DOHH2 (cell line): Measurements from ENCODE around the gene NAA10.

Experiments
- H3F3A ChIP-seq: fragments of 200-600 bp; sonication (generic), shearing (Covaris generic); 2 replicates; pipeline ENCODE4 v1.6.0; 2016; ENCODE audit warnings: antibody characterized with exemption, mild to moderate bottlenecking; ENCODE audit not compliant: control insufficient read depth, insufficient read depth
- H3K27ac ChIP-seq: fragments of 200-600 bp; sonication (generic); 2 replicates; pipeline ENCODE4 v1.5.1; 2014; ENCODE audit warnings: low read depth, mild to moderate bottlenecking, low read length, moderate library complexity
- H3K27me3 ChIP-seq: fragments of 200-600 bp; sonication (generic); 2 replicates; pipeline ENCODE4 v1.6.1; 2014; ENCODE audit warnings: mild to moderate bottlenecking, low read length, mixed read lengths; ENCODE audit not compliant: control insufficient read depth
- H3K36me3 ChIP-seq: fragments of 200-600 bp; sonication (generic); 2 replicates; pipeline ENCODE4 v1.6.1; 2014; ENCODE audit warnings: mild to moderate bottlenecking, low read length, moderate library complexity, mixed read lengths; ENCODE audit not compliant: control insufficient read depth
- H3K4me1 ChIP-seq: fragments of 200-600 bp; sonication (generic); 2 replicates; pipeline ENCODE4 v1.6.1; 2014; ENCODE audit warnings: mild to moderate bottlenecking, low read length, mixed read lengths; ENCODE audit not compliant: control insufficient read depth
- H3K4me2 ChIP-seq: fragments of 200-600 bp; sonication (generic); 2 replicates; pipeline ENCODE4 v1.6.0; 2014; ENCODE audit warnings: mild to moderate bottlenecking, low read length, moderate library complexity
- H3K4me3 ChIP-seq: fragments of 200-600 bp; sonication (generic); 2 replicates; pipeline ENCODE4 v1.5.1; 2014; ENCODE audit warnings: mild to moderate bottlenecking, low read length, mixed read lengths
- H3K79me2 ChIP-seq: fragments of 200-600 bp; sonication (generic); 2 replicates; pipeline ENCODE4 v1.6.1; 2014; ENCODE audit warnings: mild to moderate bottlenecking, low read length, mixed read lengths; ENCODE audit not compliant: control insufficient read depth
- H3K9me2 ChIP-seq: fragments of 200-600 bp; sonication (generic); replicated peaks from 2 replicates; pipeline ENCODE4 v1.6.1; 2014; ENCODE audit warnings: mild to moderate bottlenecking, low read length, mixed read lengths; ENCODE audit not compliant: control insufficient read depth
- H3K9me3 ChIP-seq: fragments of 200-600 bp; sonication (generic); 2 replicates; pipeline ENCODE4 v1.6.1; 2014; ENCODE audit warnings: antibody characterized with exemption, low read length, mixed read lengths; ENCODE audit not compliant: control insufficient read depth, insufficient read depth
- H4K20me1 ChIP-seq: fragments of 200-600 bp; sonication (generic); 2 replicates; pipeline ENCODE4 v1.6.0; 2014; ENCODE audit warnings: low read depth, mild to moderate bottlenecking, antibody characterized with exemption, low read length, moderate library complexity; ENCODE audit not compliant: control insufficient read depth, insufficient read depth
- CTCF ChIP-seq: fragments of 200-600 bp; sonication (generic); IDR thresholded peaks from one replicate; pipeline ENCODE4 v1.5.1; 2014; ENCODE audit warnings: antibody characterized with exemption, mild to moderate bottlenecking, low read depth, low read length; ENCODE audit not compliant: poor library complexity, severe bottlenecking
- EZH2phosphoT487 ChIP-seq: fragments of 200-600 bp; sonication (generic); IDR thresholded peaks from 2 replicates; pipeline ENCODE4 v1.6.1; 2017; ENCODE audit warnings: borderline replicate concordance, mild to moderate bottlenecking, antibody characterized with exemption, low read length, moderate library complexity, mixed read lengths

Gene NAA10

GRCh38 chrX:153933748-153934147 lies 1.1 kb downstream of the NAA10 start:
- Histone ChIP-seq H3F3A (0 out of 2 replicates have a peak, but pooled peaks cover 2% of the 10 kb centered on the region), H3K27me3 (no peaks in the 10 kb centered on the region), H3K9me3 (no peaks in the 10 kb centered on the region), H4K20me1 (no peaks in the 10 kb centered on the region), H3K4me3 (peak overlapping the region; percentile 83), H3K79me2 (peaks cover 29% of the 10 kb centered on the region), H3K27ac (peak overlapping the region; percentile 47; the same call in 1 of the 2 replicates), H3K4me1 (peaks cover 20% of the 10 kb centered on the region), H3K4me2 (peak overlapping the region; percentile 81), H3K9me2 (no peaks in the 10 kb centered on the region), H3K36me3 (peaks cover 35% of the 10 kb centered on the region)
- no peak for TF ChIP-seq EZH2phosphoT487
- no peak for TF ChIP-seq CTCF

- Histone ChIP-seq H3K9me2 (no peaks in the 10 kb centered on the region), H3K79me2 (peaks cover 29% of the 10 kb centered on the region), H3K9me3 (no peaks in the 10 kb centered on the region), H3F3A (peaks cover 7% of the 10 kb centered on the region; the same call in 1 of the 2 replicates), H3K27ac (no peak overlapping the region), H3K4me1 (peaks cover 23% of the 10 kb centered on the region), H3K27me3 (no peaks in the 10 kb centered on the region), H3K4me3 (no peak overlapping the region), H3K4me2 (no peak overlapping the region), H3K36me3 (peaks cover 40% of the 10 kb centered on the region), H4K20me1 (no peaks in the 10 kb centered on the region)
- TF ChIP-seq EZH2phosphoT487: no peak
- TF ChIP-seq CTCF: no peak
These were observed 2.5 kb downstream of the NAA10 start for GRCh38 chrX:153932220-153932915.

GRCh38 chrX:153931748-153932147 lies 3.1 kb downstream of the NAA10 start:
- peaks cover 9% of the 10 kb centered on the region; the same call in 1 of the 2 replicates for H3F3A ChIP-seq
- peaks cover 40% of the 10 kb centered on the region for H3K36me3 ChIP-seq
- H3K79me2 ChIP-seq: peaks cover 29% of the 10 kb centered on the region
- peaks cover 28% of the 10 kb centered on the region for H3K4me1 ChIP-seq
- no peaks in the 10 kb centered on the region for H3K27me3 ChIP-seq
- H3K27ac ChIP-seq: no peak overlapping the region
- TF ChIP-seq CTCF: no peak
- no peak for TF ChIP-seq EZH2phosphoT487
- H3K9me3 ChIP-seq: no peaks in the 10 kb centered on the region
- no peak overlapping the region for H3K4me3 ChIP-seq
- no peaks in the 10 kb centered on the region for H3K9me2 ChIP-seq
- no peaks in the 10 kb centered on the region for H4K20me1 ChIP-seq
- H3K4me2 ChIP-seq: no peak overlapping the region
